Colonic mucosa (tissue), 4 donors: Measurements from ENCODE around the gene TPPP3. TPM values are rescaled to one million over a fixed set of nuclear protein-coding genes. Genes with fewer than 3 reads are reported as not detected.

ENCODE experiments used
- DNase-seq: peaks from one replicate; pipeline ENCODE4 v3.0.0-alpha.2; 2020
- H3K27ac ChIP-seq: fragments of 200-600 bp; one replicate; pipeline ENCODE4 v1.8.0; 2021
- H3K27me3 ChIP-seq: fragments of 200-600 bp; one replicate; pipeline ENCODE4 v1.8.0; 2021
- H3K36me3 ChIP-seq: fragments of 200-600 bp; one replicate; pipeline ENCODE4 v1.8.0; 2021
- H3K4me1 ChIP-seq: fragments of 200-600 bp; one replicate; pipeline ENCODE4 v1.8.0; 2021; ENCODE audit warnings: mild to moderate bottlenecking
- H3K4me3 ChIP-seq: fragments of 200-600 bp; one replicate; pipeline ENCODE4 v1.8.0; 2021
- H3K9ac ChIP-seq, 2 donors: one replicate each; pipeline ENCODE4 v1.7.0; 2013; ENCODE audit warnings: control low read depth in 2 of 2, low read depth in 2 of 2, low read length in 2 of 2
- H3K9me3 ChIP-seq: fragments of 200-600 bp; one replicate; pipeline ENCODE4 v1.8.0; 2021
- CTCF ChIP-seq: fragments of 200-600 bp; IDR thresholded peaks from one replicate; pipeline ENCODE4 v1.8.0; 2022; ENCODE audit warnings: antibody characterized with exemption, mild to moderate bottlenecking
- intact Hi-C: fragments of 100-400 bp; cut with DNase I; formaldehyde crosslinking; loops from one replicate; pipeline ENCODE4 v1.14.1; 2022
- total RNA-seq, 2 donors: library from RNA; stranded (reverse); fragmentation: NEBNext Ultra II Directional in 1 of 2; extraction: Animal tissue kit (Norgen Biotek cat#: 25700) in 1 of 2; gene quantifications; one replicate each; pipeline ENCODE4 v1.2.1, GENCODE V29; 2021
- donor health status: healthy.
- donor health status: DM: no; HTN: no; CAD: no.
- donor health status: DM: no; HTN: no; CAD: no.

TPPP3 gene
- total RNA-seq, 2 donors from 2014 or later = 3.7 to 12.3 TPM

- Histone ChIP-seq H3K27ac (no peak overlapping the region), H3K27me3 (no peaks in the 10 kb centered on the region), H3K4me1 (peaks cover 13% of the 10 kb centered on the region), H3K9ac (no peak overlapping the region), H3K4me3 (no peak overlapping the region), H3K9me3 (no peaks in the 10 kb centered on the region), H3K36me3 (no peaks in the 10 kb centered on the region)
- no peak for TF ChIP-seq CTCF
- no peak for DNase-seq
- intact Hi-C loops = no loop called here
These were observed 7.6 kb upstream of the TPPP3 start for GRCh38 chr16:67400901-67401300.

- intact Hi-C loops = loop anchor here (10.0 kb wide), 1 partner anchor 55 kb away; no protein-coding TSS in a partner anchor
These were observed 6.7 kb upstream of the TPPP3 start for GRCh38 chr16:67399749-67400704.

GRCh38 chr16:67399218-67399733 is 6.0 kb upstream of the TPPP3 start:
- H3K4me1 ChIP-seq = peaks cover 11% of the 10 kb centered on the region
- no peaks in the 10 kb centered on the region for H3K36me3 ChIP-seq
- H3K27me3 ChIP-seq = peaks cover under 1% of the 10 kb centered on the region
- no peaks in the 10 kb centered on the region for H3K9me3 ChIP-seq
- no peak overlapping the region for H3K27ac ChIP-seq
- intact Hi-C loops = loop anchor here (10.0 kb wide), 1 partner anchor 54 kb away; no protein-coding TSS in a partner anchor
- TF ChIP-seq CTCF = peak; percentile 78
- no peak overlapping the region for H3K4me3 ChIP-seq
- DNase-seq = peak; percentile 53
- peak overlapping the region in 1 of 2 donors; percentile 35 for H3K9ac ChIP-seq

More at GRCh38 chr16:67399749-67400704, 6.7 kb upstream of the TPPP3 start:
- peaks cover 14% of the 10 kb centered on the region for H3K4me1 ChIP-seq
- H3K27me3 ChIP-seq = no peaks in the 10 kb centered on the region
- no peak overlapping the region for H3K4me3 ChIP-seq
- no peak for TF ChIP-seq CTCF
- H3K36me3 ChIP-seq = no peaks in the 10 kb centered on the region
- no peak overlapping the region for H3K9ac ChIP-seq
- no peak overlapping the region for H3K27ac ChIP-seq
- no peak for DNase-seq
- H3K9me3 ChIP-seq = no peaks in the 10 kb centered on the region

GRCh38 chr16:67398546-67399217 is 5.4 kb upstream of the TPPP3 start:
- H3K4me3 ChIP-seq = no peak overlapping the region
- H3K27me3 ChIP-seq = peaks cover 6% of the 10 kb centered on the region
- no peaks in the 10 kb centered on the region for H3K36me3 ChIP-seq
- intact Hi-C loops = loop anchor here (10.0 kb wide), 1 partner anchor 54 kb away; no protein-coding TSS in a partner anchor
- peaks cover 14% of the 10 kb centered on the region for H3K4me1 ChIP-seq
- no peak overlapping the region for H3K9ac ChIP-seq
- no peak for TF ChIP-seq CTCF
- no peaks in the 10 kb centered on the region for H3K9me3 ChIP-seq
- no peak for DNase-seq
- H3K27ac ChIP-seq = no peak overlapping the region

- Histone ChIP-seq H3K4me3 (no peak overlapping the region), H3K9ac (no peak overlapping the region), H3K4me1 (peaks cover 18% of the 10 kb centered on the region), H3K27me3 (peaks cover 7% of the 10 kb centered on the region), H3K36me3 (no peaks in the 10 kb centered on the region), H3K27ac (no peak overlapping the region), H3K9me3 (no peaks in the 10 kb centered on the region)
- intact Hi-C loops = loop anchor here (10.0 kb wide), 1 partner anchor 53 kb away; no protein-coding TSS in a partner anchor
- no peak for DNase-seq
- TF ChIP-seq CTCF = no peak
These were observed 4.7 kb upstream of the TPPP3 start for GRCh38 chr16:67397812-67398545.
